Stimulated activated CD8-positive, alpha-beta memory T cell treated with anti-CD3 and anti-CD28 coated beads, Interleukin-4, amount 100 ng/mL, for 4 hours (primary cell): ENCODE results near the gene MEGF8.

ENCODE experiments used
- DNase-seq, 2 donors: peaks; one replicate each; pipeline ENCODE4 v3.0.0-alpha.2; 2020; ENCODE audit warnings: low read depth in 2 of 2, low spot score in 1 of 2

MEGF8 gene

GRCh38 chr19:42303101-42303464 is 22.4 kb upstream of the MEGF8 start:
- DNase-seq, result no peak

GRCh38 chr19:42303876-42304275 is 21.6 kb upstream of the MEGF8 start:
- DNase-seq, result no peak

- no peak for DNase-seq
Observed at GRCh38 chr19:42306646-42307045, 18.8 kb upstream of the MEGF8 start.

GRCh38 chr19:42309686-42310085 is 15.7 kb upstream of the MEGF8 start:
- DNase-seq, result no peak

GRCh38 chr19:42311657-42312056 is 13.8 kb upstream of the MEGF8 start:
- no peak for DNase-seq

GRCh38 chr19:42312370-42312769 is 13.1 kb upstream of the MEGF8 start:
- DNase-seq, result no peak

GRCh38 chr19:42313096-42313839 is 12.2 kb upstream of the MEGF8 start, which contains the start of gene TMEM145:
Gene TMEM145, plus strand, starts transcription at chr19:42313309. Its CDS starts 68 bp downstream, at chr19:42313377.
- no peak for DNase-seq

GRCh38 chr19:42313840-42314755 is 11.3 kb upstream of the MEGF8 start:
- DNase-seq, result no peak

- no peak for DNase-seq
Observed at GRCh38 chr19:42315024-42315423, 10.4 kb upstream of the MEGF8 start.

- DNase-seq, result no peak
Observed at GRCh38 chr19:42316223-42317211, 8.9 kb upstream of the MEGF8 start.

- DNase-seq, result no peak
Observed at GRCh38 chr19:42317535-42317934, 7.9 kb upstream of the MEGF8 start.

- DNase-seq, result no peak
Observed at GRCh38 chr19:42322305-42322704, 3.1 kb upstream of the MEGF8 start.

- no peak for DNase-seq
Observed at GRCh38 chr19:42323473-42323851, 2.0 kb upstream of the MEGF8 start.

GRCh38 chr19:42323852-42324654 is 1.4 kb upstream of the MEGF8 start:
- DNase-seq, result no peak

GRCh38 chr19:42324655-42325307 is 654 bp upstream of the MEGF8 start:
- no peak for DNase-seq

GRCh38 chr19:42325896-42326771 is 699 bp downstream of the MEGF8 start:
- DNase-seq, result no peak

- no peak for DNase-seq
Observed at GRCh38 chr19:42326969-42327368, 1.5 kb downstream of the MEGF8 start.

- no peak for DNase-seq
Observed at GRCh38 chr19:42327381-42327780, 1.9 kb downstream of the MEGF8 start.

- DNase-seq, result no peak
Observed at GRCh38 chr19:42328106-42328505, 2.7 kb downstream of the MEGF8 start.
